Activated effector memory CD4-positive, alpha-beta T cell treated with anti-CD3 and anti-CD28 coated beads, Interleukin-2, amount 50 U/mL, for 16 hours (primary cell): ENCODE measurements around the gene TNNI2.
A peak's percentile ranks its signal among the peaks of the same experiment; 100 is the strongest.
"Not testable (repeated sequence)": the region's sequence is repeated elsewhere in the genome, so short reads cannot be mapped to it uniquely, and the experiment has no call there.

Source experiments
- DNase-seq: peaks from one replicate; pipeline ENCODE4 v3.0.0-alpha.2; 2020

Gene TNNI2

DNA sequence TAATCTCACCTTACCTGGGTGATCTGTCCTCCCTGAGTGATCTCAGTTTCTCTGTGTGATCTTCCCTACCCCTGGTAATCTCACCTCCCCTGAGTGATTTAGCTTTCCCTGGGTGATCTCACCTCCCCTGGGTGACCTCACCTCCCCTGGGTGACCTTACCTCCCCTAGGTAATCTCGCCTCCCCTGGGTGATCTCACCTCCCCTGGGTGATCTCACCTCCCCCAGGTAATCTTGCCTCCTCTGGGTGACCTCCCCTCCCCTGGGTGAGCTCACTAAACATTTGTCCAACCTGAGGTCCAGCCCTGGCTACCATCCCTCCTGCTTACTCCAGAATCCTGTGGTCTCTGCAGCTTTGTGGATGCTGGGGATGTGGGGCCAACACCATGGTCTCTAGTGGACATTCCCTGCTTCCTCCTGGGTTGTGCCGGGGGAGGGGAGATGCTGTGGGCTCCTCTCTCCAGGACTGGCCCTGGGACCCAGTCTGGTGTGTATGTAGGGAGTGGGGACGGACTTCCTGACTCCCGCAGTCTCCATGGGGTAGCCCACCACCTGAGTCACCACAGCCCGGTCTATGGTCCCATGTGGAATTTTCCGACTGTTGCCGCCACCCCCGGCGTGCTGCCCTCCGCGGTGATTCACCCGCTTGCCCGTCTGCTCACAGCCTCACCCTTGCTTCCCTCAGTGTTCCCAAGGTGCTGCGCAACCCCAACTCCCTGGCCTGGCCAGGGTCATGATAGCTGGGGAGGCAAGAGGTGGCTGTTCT, 24.0 kb downstream of the TNNI2 start:
- DNase-seq = no peak

DNA sequence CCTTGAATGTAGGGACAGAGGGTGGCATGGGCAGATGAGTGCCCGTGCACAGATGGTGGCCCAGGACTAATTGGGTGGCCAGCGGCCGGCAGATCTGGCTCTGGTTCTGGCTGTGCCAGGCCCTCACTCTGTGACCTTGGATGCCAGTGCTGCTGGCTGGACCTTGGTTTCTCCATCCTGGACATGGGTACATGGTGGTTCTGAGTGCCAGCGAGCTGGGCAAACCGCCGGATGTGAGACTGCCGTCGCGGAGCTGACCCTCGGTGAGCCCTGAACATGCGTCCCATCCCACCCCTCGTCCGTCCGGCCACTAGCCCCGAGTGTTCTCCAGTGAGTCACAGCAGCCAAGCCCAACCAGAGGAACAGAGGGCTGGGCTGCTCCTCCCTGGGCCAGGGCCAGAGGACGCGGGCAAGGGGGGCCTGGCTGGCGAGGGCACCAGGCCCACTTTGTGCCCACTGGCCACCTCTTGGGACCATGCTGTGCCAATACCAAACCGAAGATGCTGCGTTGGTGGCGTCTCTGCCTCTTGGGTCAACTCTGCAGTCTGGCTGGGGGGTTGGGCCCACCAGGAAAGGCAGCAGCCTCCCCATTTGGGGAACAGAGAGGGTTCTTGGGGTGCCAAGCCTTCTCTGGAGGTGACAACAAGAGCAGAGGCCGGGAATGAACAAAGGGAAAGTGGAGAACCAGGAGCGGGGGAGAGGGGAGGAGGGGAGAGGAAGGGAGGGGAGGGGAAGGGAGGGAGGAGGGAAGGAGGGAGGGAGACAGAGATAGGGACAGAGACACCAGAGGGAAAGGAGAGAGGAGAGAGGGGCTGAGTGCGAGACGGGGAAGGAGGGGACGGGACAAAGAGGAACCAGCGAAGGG, 24.8 kb downstream of the TNNI2 start:
- DNase-seq = no peak

DNA sequence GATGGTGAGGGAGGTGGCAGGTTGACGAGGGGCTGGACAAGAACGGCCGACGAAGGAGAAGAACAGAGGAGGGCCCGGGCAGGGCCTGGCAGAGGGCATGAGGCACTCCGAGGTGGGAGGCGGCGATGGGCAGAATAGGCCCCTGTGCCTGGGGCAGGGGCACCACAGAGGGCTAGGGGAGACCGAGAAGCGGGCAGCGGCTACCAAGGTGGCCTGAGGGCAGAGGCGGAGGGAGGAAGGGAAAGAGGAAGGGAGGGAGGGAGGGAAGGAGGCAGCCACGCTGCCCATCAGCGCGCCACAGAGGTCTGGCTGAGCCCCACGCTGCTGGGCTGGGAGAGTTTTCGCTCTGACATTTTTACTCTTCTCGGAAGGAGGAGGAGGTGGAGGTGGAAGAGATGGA, 25.4 kb downstream of the TNNI2 start:
- DNase-seq = no peak

GRCh38 chr11:1864831-1865665, 26.3 kb downstream of the TNNI2 start:
- no peak for DNase-seq

DNA sequence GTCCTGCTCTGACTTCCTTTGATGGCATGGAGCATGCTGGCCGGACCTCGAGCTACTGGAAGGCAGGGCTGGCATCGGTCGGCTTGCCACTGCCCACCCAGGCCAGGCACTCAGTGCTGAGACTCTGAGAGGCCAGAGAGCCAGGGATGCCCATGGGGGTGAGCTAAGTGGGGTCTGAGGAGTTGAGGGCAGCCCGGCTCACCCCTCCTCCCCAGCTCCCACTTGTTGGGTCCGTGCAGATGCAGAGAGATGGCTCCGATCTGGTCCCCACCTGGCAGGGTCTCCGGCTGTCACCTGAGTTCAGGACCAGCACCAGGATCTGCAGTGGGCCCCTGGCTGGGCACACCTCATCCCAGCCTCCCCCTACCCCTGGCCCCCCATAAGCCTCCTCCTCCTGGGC, 27.4 kb downstream of the TNNI2 start:
- no peak for DNase-seq

DNA sequence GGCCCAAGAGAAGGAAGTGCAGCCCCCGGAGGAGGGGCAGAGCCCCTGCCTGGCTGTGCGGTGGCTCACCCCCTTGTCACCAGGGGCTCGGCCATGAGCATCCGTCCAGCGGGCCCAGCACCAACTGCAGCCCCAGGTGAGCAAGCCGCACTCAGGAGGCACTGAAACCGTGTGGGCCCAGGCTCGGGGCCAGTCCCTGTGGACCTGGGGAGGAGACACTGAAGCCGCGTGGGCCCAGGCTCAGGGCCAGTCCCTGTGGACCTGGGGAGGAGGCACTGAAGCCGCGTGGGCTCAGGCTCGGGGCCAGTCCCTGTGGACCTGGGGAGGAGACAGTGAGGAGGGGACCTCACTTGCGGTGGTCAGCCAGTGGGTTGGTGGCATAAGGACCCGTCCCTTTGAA, 28.0 kb downstream of the TNNI2 start:
- no peak for DNase-seq

GRCh38 chr11:1867381-1867780, 28.6 kb downstream of the TNNI2 start:
- no peak for DNase-seq

DNA sequence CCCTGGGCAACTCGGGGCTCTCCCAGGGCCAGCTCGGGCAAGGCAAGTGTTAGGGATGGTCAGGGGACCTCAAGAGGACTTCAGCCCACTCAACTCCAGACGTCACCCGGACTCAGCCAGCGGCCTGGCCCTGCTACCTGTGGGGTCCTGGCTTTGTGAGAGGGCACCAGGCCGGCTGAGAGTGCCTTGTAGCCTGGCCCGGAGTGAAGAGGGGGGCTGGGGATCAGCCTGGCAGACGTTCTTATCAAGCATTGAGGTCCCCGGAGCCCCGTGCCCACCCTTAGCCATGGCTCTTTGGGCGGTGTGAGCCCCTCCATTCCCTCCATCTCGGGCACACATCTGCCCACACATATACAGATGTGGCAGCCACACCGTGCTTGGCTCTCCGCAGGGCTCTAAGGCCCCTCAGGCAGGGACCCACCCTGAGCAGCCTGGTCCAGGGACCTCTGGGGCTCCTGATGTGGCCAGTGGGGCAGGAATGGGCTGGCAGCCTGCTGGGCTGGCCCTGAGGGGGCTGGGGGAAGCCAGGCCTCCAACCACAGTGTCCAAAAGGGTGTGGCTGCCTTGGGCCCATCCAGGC, 29.4 kb downstream of the TNNI2 start:
- no peak for DNase-seq

DNA sequence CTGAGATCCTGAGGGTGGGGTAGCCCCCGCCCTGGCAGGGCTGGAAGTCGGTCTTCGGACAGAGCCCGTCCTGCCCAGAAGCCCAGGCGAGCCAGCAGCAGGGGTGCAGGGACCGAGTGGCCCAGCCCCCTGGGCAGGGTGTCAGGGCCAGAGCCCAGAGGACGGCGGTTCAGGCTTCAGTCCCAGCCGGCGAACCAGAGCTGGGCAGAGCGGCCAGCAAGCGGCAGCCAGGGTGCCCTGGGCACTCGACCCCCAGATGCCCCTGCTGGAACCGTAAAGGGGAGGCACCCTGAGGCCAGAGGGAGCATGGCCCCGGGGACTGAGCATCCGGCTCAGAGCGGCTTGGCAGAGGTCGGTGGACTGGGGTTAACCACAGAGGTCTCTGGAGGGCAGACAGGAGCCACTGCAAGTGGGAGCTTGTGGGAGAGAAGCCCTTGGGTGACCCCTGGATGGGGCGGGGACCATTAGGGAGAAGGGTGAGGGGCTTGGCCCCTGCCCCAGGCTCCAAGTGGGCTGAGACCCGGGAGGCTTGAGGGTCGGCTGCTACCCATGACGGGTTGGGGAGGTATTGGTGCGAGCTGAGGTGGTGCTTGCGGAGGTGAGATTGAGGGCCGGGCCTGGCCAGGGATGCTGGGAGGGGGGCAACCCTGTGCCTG, 30.0 kb downstream of the TNNI2 start:
- no peak for DNase-seq

DNA sequence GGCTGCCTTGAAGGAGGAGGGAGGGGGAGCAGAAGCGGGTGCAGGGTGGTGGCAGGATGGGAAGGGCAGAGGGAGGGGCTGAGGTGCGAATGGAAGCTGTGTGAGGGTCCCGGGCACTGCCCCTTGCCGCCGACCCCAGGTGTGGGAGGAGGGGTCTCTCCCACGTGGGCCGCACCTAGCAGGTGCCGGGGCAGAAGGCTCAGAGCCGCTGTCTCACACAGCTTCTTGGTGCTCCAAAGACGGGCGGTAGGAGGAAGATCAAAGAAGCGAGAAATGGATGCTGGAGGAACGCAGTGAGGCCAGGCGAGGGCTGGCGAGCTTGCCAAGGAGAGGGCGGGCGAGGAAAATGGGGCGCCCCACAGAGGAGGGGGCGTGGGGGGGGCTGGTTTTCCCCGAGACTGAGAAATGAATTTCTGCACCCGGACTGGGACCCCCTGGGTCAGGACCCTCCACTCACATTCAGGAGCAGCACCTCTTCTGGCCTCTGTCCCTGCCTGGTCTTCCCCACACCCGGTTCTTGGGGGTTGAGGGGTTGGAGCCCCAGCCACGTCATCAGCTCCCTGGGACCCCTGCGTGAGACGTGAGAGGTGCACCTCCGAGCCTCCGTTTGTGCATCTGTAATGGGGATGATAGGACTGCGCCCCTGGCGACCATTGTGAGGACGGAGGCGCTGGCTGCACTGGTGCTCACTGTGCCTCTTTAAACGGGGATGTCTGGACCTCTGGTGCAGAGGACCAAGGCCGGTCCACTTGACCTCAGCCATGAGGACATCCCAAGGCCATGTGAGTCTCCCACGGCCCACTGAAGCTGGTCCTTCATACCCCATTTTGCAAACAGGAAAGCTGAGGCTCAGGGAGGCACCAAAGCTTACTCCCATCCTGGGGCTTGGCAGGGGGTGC, 30.9 kb downstream of the TNNI2 start:
- no peak for DNase-seq

GRCh38 chr11:1870326-1870696, 31.5 kb downstream of the TNNI2 start:
- no peak for DNase-seq

- DNase-seq = peak; percentile 75
These were observed 32.1 kb downstream of the TNNI2 start for GRCh38 chr11:1870721-1871466.

- no peak for DNase-seq
These were observed 32.8 kb downstream of the TNNI2 start for GRCh38 chr11:1871531-1871930.

DNA sequence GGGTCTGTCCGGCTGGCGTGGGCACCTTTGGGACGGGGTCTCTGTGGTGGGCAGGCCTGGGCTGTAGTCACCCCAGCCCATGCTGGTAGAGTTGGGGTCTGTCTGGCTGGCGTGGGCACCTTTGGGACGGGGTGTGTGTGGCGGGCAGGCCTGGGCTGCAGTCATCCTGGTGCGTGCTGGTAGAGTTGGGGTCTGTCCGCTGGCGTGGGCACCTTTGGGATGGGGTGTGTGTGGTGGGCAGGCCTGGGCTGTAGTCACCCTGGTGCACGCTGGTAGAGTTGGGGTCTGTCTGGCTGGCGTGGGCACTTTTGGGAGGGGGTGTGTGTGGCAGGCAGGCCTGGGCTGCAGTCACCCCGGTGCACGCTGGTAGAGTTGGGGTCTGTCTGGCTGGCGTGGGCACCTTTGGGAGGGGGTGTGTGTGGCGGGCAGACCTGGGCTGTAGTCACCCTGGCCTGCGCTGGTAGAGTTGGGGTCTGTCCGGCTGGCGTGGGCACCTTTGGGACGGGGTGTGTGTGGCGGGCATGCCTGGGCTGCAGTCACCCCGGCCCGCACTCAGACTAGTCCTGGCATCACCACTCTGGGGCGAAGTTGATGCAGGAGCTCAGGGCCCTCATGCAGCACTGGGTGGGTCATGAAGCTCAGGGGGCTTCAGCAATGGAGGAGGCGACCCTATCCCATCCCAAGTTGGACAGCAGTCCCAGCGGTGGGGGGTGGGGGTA, 33.6 kb downstream of the TNNI2 start:
- DNase-seq = no peak

- no peak for DNase-seq
These were observed 34.4 kb downstream of the TNNI2 start for GRCh38 chr11:1873048-1873812.

GRCh38 chr11:1873813-1874150, 35.0 kb downstream of the TNNI2 start:
- DNase-seq = not testable (repeated sequence)

- DNase-seq = peak; percentile 60
These were observed 35.8 kb downstream of the TNNI2 start for GRCh38 chr11:1874441-1875092.

DNA sequence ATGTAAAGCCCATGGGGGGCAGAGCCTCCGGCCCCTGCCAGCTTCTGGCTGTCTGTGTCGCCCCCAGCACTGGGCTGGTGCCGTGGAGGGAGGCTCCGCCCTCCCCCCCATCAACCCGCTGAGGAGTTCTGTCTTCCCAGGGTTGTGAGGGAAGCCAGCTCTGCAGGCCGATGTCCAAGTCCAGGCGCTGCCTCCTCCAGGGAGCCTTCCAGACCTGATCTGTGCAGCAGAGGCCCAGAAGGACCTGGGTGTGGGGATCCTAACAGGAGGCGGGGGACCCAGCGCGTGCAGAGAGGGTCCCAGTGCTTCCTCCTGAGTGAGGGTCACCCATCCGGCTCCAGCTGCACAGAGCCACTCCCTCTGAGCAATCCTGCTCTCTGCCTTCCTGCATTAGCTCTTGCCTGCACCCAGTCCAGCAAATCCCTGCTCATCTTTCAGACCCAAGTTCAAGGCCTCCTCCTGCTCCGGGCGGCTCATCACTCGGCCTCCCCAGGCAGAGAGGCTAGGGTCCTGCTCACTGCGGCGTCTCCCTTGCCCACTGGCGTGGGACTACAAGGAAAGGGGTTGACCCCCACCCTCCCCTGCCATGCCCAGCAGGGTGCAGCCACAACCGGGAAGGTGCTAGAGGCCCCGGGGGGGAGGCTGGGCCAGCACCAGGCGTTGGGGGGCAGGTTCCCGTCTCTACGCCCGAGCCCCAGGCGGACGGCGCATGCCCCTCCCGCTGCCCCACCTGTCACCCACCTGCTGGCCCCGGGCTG, 36.5 kb downstream of the TNNI2 start:
- DNase-seq = peak; percentile 61
